SU-DHL-6 (cell line): ENCODE data around the gene KIZ.

Source experiments
- CTCF ChIP-seq: fragments of 200-600 bp; sonication (generic); IDR thresholded peaks from one replicate; pipeline ENCODE4 v1.5.1; 2017; ENCODE audit warnings: antibody characterized with exemption, mild to moderate bottlenecking, low read length, moderate library complexity; ENCODE audit not compliant: insufficient read depth, poor library complexity, severe bottlenecking
- EZH2phosphoT487 ChIP-seq: fragments of 200-600 bp; sonication (generic), shearing (Covaris generic); conservative IDR thresholded peaks from 2 replicates; pipeline ENCODE4 v1.6.1; 2018; ENCODE audit warnings: mild to moderate bottlenecking, antibody characterized with exemption, low read length, moderate library complexity, mixed read lengths

- no peak for TF ChIP-seq CTCF
- no peak for TF ChIP-seq EZH2phosphoT487
These were observed 7.7 kb upstream of the KIZ start for GRCh38 chr20:21118138-21118537.
